Nephron (organoid): ENCODE results near the gene ARFIP1.

Experiments
- H3K27ac Mint-ChIP-seq, 3 experiments: 2 replicates each; pipeline ENCODE4 v1.8.0; 2020; ENCODE audit warnings: mixed read lengths in 3 of 3, mild to moderate bottlenecking in 2 of 3, moderate library complexity in 1 of 3
- H3K27me3 Mint-ChIP-seq: 2 replicates; pipeline ENCODE4 v1.8.0; 2021; ENCODE audit warnings: low read depth, mild to moderate bottlenecking, moderate library complexity, mixed read lengths
- H3K36me3 Mint-ChIP-seq: 2 replicates; pipeline ENCODE4 v1.8.0; 2020; ENCODE audit warnings: low read depth, mixed read lengths
- H3K4me1 Mint-ChIP-seq: 2 replicates; pipeline ENCODE4 v1.8.0; 2020; ENCODE audit warnings: mixed read lengths
- H3K4me3 Mint-ChIP-seq, 3 experiments: 2 replicates each; pipeline ENCODE4 v1.8.0; 2020; ENCODE audit warnings: mild to moderate bottlenecking in 3 of 3, mixed read lengths in 3 of 3, moderate library complexity in 2 of 3
- H3K9me3 Mint-ChIP-seq: 2 replicates; pipeline ENCODE4 v1.8.0; 2020; ENCODE audit warnings: mixed read lengths
- TF ChIP-seq, protein P1 (sequence below), 3 experiments: fragments of 200-600 bp; sonication (generic); IDR thresholded peaks; one replicate each; pipeline ENCODE4 v1.5.0; 2021; ENCODE audit warnings: antibody characterized with exemption in 3 of 3; ENCODE audit not compliant: unreplicated experiment in 3 of 3

Gene ARFIP1

GRCh38 chr4:152843481-152844090, 63.8 kb downstream of the ARFIP1 start:
- TF ChIP-seq, protein P1, sequence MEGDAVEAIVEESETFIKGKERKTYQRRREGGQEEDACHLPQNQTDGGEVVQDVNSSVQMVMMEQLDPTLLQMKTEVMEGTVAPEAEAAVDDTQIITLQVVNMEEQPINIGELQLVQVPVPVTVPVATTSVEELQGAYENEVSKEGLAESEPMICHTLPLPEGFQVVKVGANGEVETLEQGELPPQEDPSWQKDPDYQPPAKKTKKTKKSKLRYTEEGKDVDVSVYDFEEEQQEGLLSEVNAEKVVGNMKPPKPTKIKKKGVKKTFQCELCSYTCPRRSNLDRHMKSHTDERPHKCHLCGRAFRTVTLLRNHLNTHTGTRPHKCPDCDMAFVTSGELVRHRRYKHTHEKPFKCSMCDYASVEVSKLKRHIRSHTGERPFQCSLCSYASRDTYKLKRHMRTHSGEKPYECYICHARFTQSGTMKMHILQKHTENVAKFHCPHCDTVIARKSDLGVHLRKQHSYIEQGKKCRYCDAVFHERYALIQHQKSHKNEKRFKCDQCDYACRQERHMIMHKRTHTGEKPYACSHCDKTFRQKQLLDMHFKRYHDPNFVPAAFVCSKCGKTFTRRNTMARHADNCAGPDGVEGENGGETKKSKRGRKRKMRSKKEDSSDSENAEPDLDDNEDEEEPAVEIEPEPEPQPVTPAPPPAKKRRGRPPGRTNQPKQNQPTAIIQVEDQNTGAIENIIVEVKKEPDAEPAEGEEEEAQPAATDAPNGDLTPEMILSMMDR (IDR thresholded peaks at IDR 0.05; ENCODE audit: unreplicated experiment in 3 of 3) = no peak
- Mint-ChIP-seq H3K27me3 (no peaks in the 10 kb centered on the region), H3K36me3 (peaks cover 47% of the 10 kb centered on the region), H3K4me1 (no peaks in the 10 kb centered on the region), H3K4me3 (no peak overlapping the region), H3K9me3 (peaks cover 33% of the 10 kb centered on the region), H3K27ac (peak overlapping the region in 1 of 3 experiments; percentile 73)

DNA sequence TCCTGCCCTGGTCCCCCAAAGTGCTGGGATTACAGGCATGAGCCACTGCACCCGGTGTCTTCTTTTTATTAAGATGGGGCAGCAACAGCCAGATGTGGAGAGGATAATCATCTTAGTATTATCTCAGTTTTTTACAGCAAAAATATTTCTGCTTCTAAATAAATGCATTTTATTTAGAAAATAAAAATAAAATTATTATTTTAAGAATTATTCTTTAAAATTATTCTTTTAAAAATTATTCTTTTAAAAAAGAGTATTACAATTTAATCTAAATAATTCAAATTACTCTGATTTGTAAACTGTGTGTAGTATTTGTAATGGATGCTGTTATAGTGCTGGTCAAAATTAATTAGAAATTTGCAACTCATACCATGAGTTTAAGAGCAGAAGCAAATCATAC, 67.6 kb downstream of the ARFIP1 start:
- no peak overlapping the region for H3K27ac Mint-ChIP-seq
- TF ChIP-seq, protein P1 (IDR thresholded peaks at IDR 0.05; ENCODE audit: unreplicated experiment in 3 of 3) = no peak
- no peaks in the 10 kb centered on the region for H3K4me1 Mint-ChIP-seq
- peaks cover 25% of the 10 kb centered on the region for H3K36me3 Mint-ChIP-seq
- H3K4me3 Mint-ChIP-seq = no peak overlapping the region
- H3K27me3 Mint-ChIP-seq = no peaks in the 10 kb centered on the region
- peaks cover 14% of the 10 kb centered on the region for H3K9me3 Mint-ChIP-seq

GRCh38 chr4:152848508-152848907, 68.8 kb downstream of the ARFIP1 start:
- no peaks in the 10 kb centered on the region for H3K27me3 Mint-ChIP-seq
- peaks cover 19% of the 10 kb centered on the region for H3K9me3 Mint-ChIP-seq
- no peak overlapping the region for H3K27ac Mint-ChIP-seq
- peaks cover 29% of the 10 kb centered on the region for H3K36me3 Mint-ChIP-seq
- no peaks in the 10 kb centered on the region for H3K4me1 Mint-ChIP-seq
- TF ChIP-seq, protein P1 (IDR thresholded peaks at IDR 0.05; ENCODE audit: unreplicated experiment in 3 of 3) = no peak
- H3K4me3 Mint-ChIP-seq = no peak overlapping the region

- H3K9me3 Mint-ChIP-seq = peaks cover 23% of the 10 kb centered on the region
- H3K4me1 Mint-ChIP-seq = no peaks in the 10 kb centered on the region
- H3K4me3 Mint-ChIP-seq = no peak overlapping the region
- no peaks in the 10 kb centered on the region for H3K27me3 Mint-ChIP-seq
- TF ChIP-seq, protein P1 (IDR thresholded peaks at IDR 0.05; ENCODE audit: unreplicated experiment in 3 of 3) = no peak
- peaks cover 35% of the 10 kb centered on the region for H3K36me3 Mint-ChIP-seq
- H3K27ac Mint-ChIP-seq = no peak overlapping the region
Observed at GRCh38 chr4:152849350-152849749, 69.6 kb downstream of the ARFIP1 start.

GRCh38 chr4:152850377-152850776, 70.6 kb downstream of the ARFIP1 start:
- H3K4me3 Mint-ChIP-seq = no peak overlapping the region
- no peak overlapping the region for H3K27ac Mint-ChIP-seq
- H3K9me3 Mint-ChIP-seq = peaks cover 26% of the 10 kb centered on the region
- TF ChIP-seq, protein P1 (IDR thresholded peaks at IDR 0.05; ENCODE audit: unreplicated experiment in 3 of 3) = no peak
- no peaks in the 10 kb centered on the region for H3K27me3 Mint-ChIP-seq
- H3K36me3 Mint-ChIP-seq = peaks cover 38% of the 10 kb centered on the region
- H3K4me1 Mint-ChIP-seq = no peaks in the 10 kb centered on the region

- Mint-ChIP-seq H3K9me3 (peaks cover 29% of the 10 kb centered on the region), H3K36me3 (peaks cover 45% of the 10 kb centered on the region), H3K27ac (no peak overlapping the region), H3K27me3 (no peaks in the 10 kb centered on the region), H3K4me1 (no peaks in the 10 kb centered on the region), H3K4me3 (no peak overlapping the region)
- TF ChIP-seq, protein P1 (IDR thresholded peaks at IDR 0.05; ENCODE audit: unreplicated experiment in 3 of 3) = no peak
Observed at GRCh38 chr4:152851226-152851625, 71.5 kb downstream of the ARFIP1 start.
